Loucy (cell line): ENCODE data around the gene KBTBD3.
A peak's percentile ranks its signal among the peaks of the same experiment; 100 is the strongest.
"Not testable (repeated sequence)": the region's sequence is repeated elsewhere in the genome, so short reads cannot be mapped to it uniquely, and the experiment has no call there.

Source experiments
- H2AFZ ChIP-seq: fragments of 200-600 bp; sonication (generic); 2 replicates; pipeline ENCODE4 v1.6.0; 2016; ENCODE audit warnings: antibody characterized with exemption, mild to moderate bottlenecking, low read length, moderate library complexity
- H3F3A ChIP-seq: fragments of 200-600 bp; 2 replicates; pipeline ENCODE4 v1.6.0; 2016; ENCODE audit warnings: antibody characterized with exemption, low read depth, mild to moderate bottlenecking
- H3K27me3 ChIP-seq: fragments of 200-600 bp; sonication (generic); 2 replicates; pipeline ENCODE4 v1.6.1; 2014; ENCODE audit warnings: low read length, mild to moderate bottlenecking; ENCODE audit not compliant: insufficient read depth, poor library complexity, severe bottlenecking
- H3K36me3 ChIP-seq: fragments of 200-600 bp; sonication (generic); 2 replicates; pipeline ENCODE4 v1.6.1; 2016; ENCODE audit warnings: low read length; ENCODE audit not compliant: insufficient read depth
- H3K4me1 ChIP-seq: fragments of 200-600 bp; sonication (generic); 2 replicates; pipeline ENCODE4 v1.5.1; 2014; ENCODE audit warnings: low read length, mild to moderate bottlenecking; ENCODE audit not compliant: insufficient read depth, poor library complexity, severe bottlenecking
- H3K4me2 ChIP-seq: fragments of 200-600 bp; sonication (generic); 2 replicates; pipeline ENCODE4 v1.6.0; 2014; ENCODE audit warnings: antibody characterized with exemption, low read length, low read depth, mild to moderate bottlenecking; ENCODE audit not compliant: poor library complexity, severe bottlenecking
- H3K4me3 ChIP-seq: fragments of 200-600 bp; sonication (generic); 2 replicates; pipeline ENCODE4 v1.5.1; 2014; ENCODE audit warnings: low read length, mild to moderate bottlenecking, mixed read lengths; ENCODE audit not compliant: poor library complexity, severe bottlenecking
- H3K79me2 ChIP-seq: fragments of 200-600 bp; sonication (generic); 2 replicates; pipeline ENCODE4 v1.6.1; 2014; ENCODE audit warnings: low read length; ENCODE audit not compliant: insufficient read depth
- H3K9ac ChIP-seq: fragments of 200-600 bp; sonication (generic); 2 replicates; pipeline ENCODE4 v1.6.0; 2014; ENCODE audit warnings: mild to moderate bottlenecking, low read depth, low read length, moderate library complexity; ENCODE audit not compliant: poor library complexity, severe bottlenecking
- H3K9me2 ChIP-seq: fragments of 200-600 bp; sonication (generic); replicated peaks from 2 replicates; pipeline ENCODE4 v1.6.1; 2016; ENCODE audit warnings: low read depth, low read length, mixed read lengths
- H3K9me3 ChIP-seq: fragments of 200-600 bp; sonication (generic); 2 replicates; pipeline ENCODE4 v1.6.1; 2014; ENCODE audit warnings: mild to moderate bottlenecking, antibody characterized with exemption, low read length, low read depth; ENCODE audit not compliant: insufficient read depth
- H4K20me1 ChIP-seq: fragments of 200-600 bp; sonication (generic); 2 replicates; pipeline ENCODE4 v1.6.0; 2014; ENCODE audit warnings: antibody characterized with exemption, low read length, mild to moderate bottlenecking; ENCODE audit not compliant: insufficient read depth, poor library complexity, severe bottlenecking
- EZH2phosphoT487 ChIP-seq: fragments of 200-600 bp; IDR thresholded peaks from 2 replicates; pipeline ENCODE4 v1.6.1; 2018; ENCODE audit warnings: antibody characterized with exemption, mild to moderate bottlenecking, moderate library complexity, borderline replicate concordance
- TF ChIP-seq, protein P1 (sequence below): fragments of 200-600 bp; sonication (generic); conservative IDR thresholded peaks from 2 replicates; pipeline ENCODE4 v1.5.1; 2014; ENCODE audit warnings: mild to moderate bottlenecking, antibody characterized with exemption, low read length

KBTBD3 gene

GRCh38 chr11:106012744-106013143 lies 64.4 kb downstream of the KBTBD3 start:
- Histone ChIP-seq H3K36me3 (peaks cover 30% of the 10 kb centered on the region), H3K4me2 (peak overlapping the region; percentile 3), H3K79me2 (peaks cover 69% of the 10 kb centered on the region), H2AFZ (no peak overlapping the region), H4K20me1 (peaks cover 44% of the 10 kb centered on the region), H3K4me1 (peaks cover 38% of the 10 kb centered on the region), H3K4me3 (no peak overlapping the region), H3K27me3 (no peaks in the 10 kb centered on the region), H3F3A (no peaks in the 10 kb centered on the region), H3K9me3 (no peaks in the 10 kb centered on the region), H3K9ac (no peak overlapping the region), H3K9me2 (no peaks in the 10 kb centered on the region)
- no peak for TF ChIP-seq EZH2phosphoT487
- TF ChIP-seq, protein P1, sequence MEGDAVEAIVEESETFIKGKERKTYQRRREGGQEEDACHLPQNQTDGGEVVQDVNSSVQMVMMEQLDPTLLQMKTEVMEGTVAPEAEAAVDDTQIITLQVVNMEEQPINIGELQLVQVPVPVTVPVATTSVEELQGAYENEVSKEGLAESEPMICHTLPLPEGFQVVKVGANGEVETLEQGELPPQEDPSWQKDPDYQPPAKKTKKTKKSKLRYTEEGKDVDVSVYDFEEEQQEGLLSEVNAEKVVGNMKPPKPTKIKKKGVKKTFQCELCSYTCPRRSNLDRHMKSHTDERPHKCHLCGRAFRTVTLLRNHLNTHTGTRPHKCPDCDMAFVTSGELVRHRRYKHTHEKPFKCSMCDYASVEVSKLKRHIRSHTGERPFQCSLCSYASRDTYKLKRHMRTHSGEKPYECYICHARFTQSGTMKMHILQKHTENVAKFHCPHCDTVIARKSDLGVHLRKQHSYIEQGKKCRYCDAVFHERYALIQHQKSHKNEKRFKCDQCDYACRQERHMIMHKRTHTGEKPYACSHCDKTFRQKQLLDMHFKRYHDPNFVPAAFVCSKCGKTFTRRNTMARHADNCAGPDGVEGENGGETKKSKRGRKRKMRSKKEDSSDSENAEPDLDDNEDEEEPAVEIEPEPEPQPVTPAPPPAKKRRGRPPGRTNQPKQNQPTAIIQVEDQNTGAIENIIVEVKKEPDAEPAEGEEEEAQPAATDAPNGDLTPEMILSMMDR: no peak

- Histone ChIP-seq H3K4me3 (no peak overlapping the region), H3K4me2 (no peak overlapping the region), H3K27me3 (no peaks in the 10 kb centered on the region), H3K9me2 (no peaks in the 10 kb centered on the region), H4K20me1 (peaks cover 35% of the 10 kb centered on the region), H3K4me1 (peaks cover 28% of the 10 kb centered on the region), H2AFZ (no peak overlapping the region), H3K79me2 (peaks cover 57% of the 10 kb centered on the region), H3K9me3 (no peaks in the 10 kb centered on the region), H3F3A (no peaks in the 10 kb centered on the region), H3K36me3 (peaks cover 39% of the 10 kb centered on the region), H3K9ac (no peak overlapping the region)
- TF ChIP-seq, protein P1: no peak
- TF ChIP-seq EZH2phosphoT487: no peak
Observed at GRCh38 chr11:106011481-106011880, 65.7 kb downstream of the KBTBD3 start.

DNA sequence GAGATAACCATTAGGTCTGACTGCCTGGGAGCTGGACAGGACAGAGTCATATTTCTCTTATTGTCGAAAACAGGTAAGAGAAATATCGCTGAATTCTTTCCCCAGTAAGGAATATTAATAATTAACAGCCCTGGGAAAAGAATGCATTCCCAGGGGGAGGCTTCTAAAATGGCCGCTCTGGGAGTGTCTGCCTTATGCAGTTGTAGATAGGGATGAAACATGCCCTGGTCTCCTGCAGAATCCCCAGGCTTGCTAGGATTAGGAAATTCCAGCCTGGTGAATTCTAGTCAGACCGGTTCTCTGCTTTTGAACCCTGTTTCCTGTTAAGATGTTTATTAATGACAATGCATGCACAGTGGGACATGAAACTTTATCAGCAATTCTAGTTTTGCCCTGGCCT lies 74.1 kb downstream of the KBTBD3 start:
- not testable (repeated sequence) for H3F3A ChIP-seq, H3K27me3 ChIP-seq, H2AFZ ChIP-seq, H3K9ac ChIP-seq, H3K4me3 ChIP-seq, H3K9me3 ChIP-seq, H4K20me1 ChIP-seq, H3K4me2 ChIP-seq, H3K9me2 ChIP-seq, H3K4me1 ChIP-seq
- Histone ChIP-seq H3K79me2 (peaks cover 12% of the 10 kb centered on the region; the same call in 1 of the 2 replicates), H3K36me3 (peaks cover 22% of the 10 kb centered on the region; the same call in 1 of the 2 replicates)

GRCh38 chr11:106001304-106002012 lies 75.7 kb downstream of the KBTBD3 start:
- no peak overlapping the region for H3K4me2 ChIP-seq
- H3F3A ChIP-seq: no peaks in the 10 kb centered on the region
- H3K9me2 ChIP-seq: no peaks in the 10 kb centered on the region
- H2AFZ ChIP-seq: no peak overlapping the region
- no peak overlapping the region for H3K4me3 ChIP-seq
- peaks cover 10% of the 10 kb centered on the region; the same call in 1 of the 2 replicates for H3K36me3 ChIP-seq
- TF ChIP-seq, protein P1: no peak
- no peak for TF ChIP-seq EZH2phosphoT487
- no peaks in the 10 kb centered on the region for H4K20me1 ChIP-seq
- H3K4me1 ChIP-seq: peaks cover 3% of the 10 kb centered on the region
- peaks cover 9% of the 10 kb centered on the region; the same call in 1 of the 2 replicates for H3K79me2 ChIP-seq
- H3K27me3 ChIP-seq: no peaks in the 10 kb centered on the region
- no peak overlapping the region for H3K9ac ChIP-seq
- H3K9me3 ChIP-seq: 0 out of 2 replicates have a peak, but pooled peaks cover 3% of the 10 kb centered on the region
